GM12878 (cell line): ENCODE data around the gene ZFYVE19. TPM values are rescaled to one million over a fixed set of nuclear protein-coding genes. Genes with fewer than 3 reads are reported as not detected.

Source experiments
- ATAC-seq: fragments of 200-7000 bp; cut with Tn5 transposase; 3 replicates; pipeline ENCODE4 v1.9.1; 2020; ENCODE audit warnings: mild to moderate bottlenecking, moderate library complexity
- BruUV-seq: library from RNA; stranded (reverse); fragments of 400-500 nt; replicated peaks from 2 replicates; lab custom pipeline; 2021; lab: Mats Ljungman, UMichigan
- CTCF ChIA-PET: fragments of 300-600 bp; sonication (Branson Sonifier 250); formaldehyde crosslinking; extraction: SDS; loops from one replicate; lab custom pipeline; 2021; ENCODE audit warnings: inconsistent platforms; lab: Yijun Ruan, JAX
- POLR2A ChIA-PET: fragments of 350-600 bp; formaldehyde crosslinking; extraction: SDS; loops from one replicate; lab custom pipeline; 2021; ENCODE audit warnings: inconsistent platforms; lab: Charles Lee
- RAD21 ChIA-PET: fragments of 300-600 bp; sonication (Branson Sonifier 250); formaldehyde crosslinking; loops from one replicate; lab custom pipeline; 2023; ENCODE audit warnings: antibody characterized with exemption; ENCODE audit not compliant: unreplicated experiment; lab: Charles Lee
- SMC1A ChIA-PET: fragments of 300-600 bp; sonication (Branson Sonifier 250); formaldehyde crosslinking; loops from one replicate; lab custom pipeline; 2023; ENCODE audit not compliant: unreplicated experiment, uncharacterized antibody; lab: Charles Lee
- DNase-seq: peaks from one replicate; pipeline ENCODE4 v3.0.0-alpha.2; 2011; ENCODE audit warnings: low read depth, low spot score
- FAIRE-seq: peaks from 3 replicates; lab custom pipeline; 2011; peaks lifted over from hg19 to GRCh38; lab: Jason Lieb, UNC
- H2AFZ ChIP-seq: 2 replicates; pipeline ENCODE4 v1.6.0; 2011; ENCODE audit warnings: low read depth, low read length, control low read depth; ENCODE audit not compliant: control insufficient read depth
- H3K27ac ChIP-seq: 2 replicates; pipeline ENCODE4 v1.5.1; 2011; ENCODE audit warnings: control low read depth; ENCODE audit not compliant: control insufficient read depth, insufficient read depth
- H3K27me3 ChIP-seq, 2 experiments: replicated peaks in 1 of 2; 2 replicates each; pipeline versions ENCODE4 v1.6.0 to v1.6.1; 2011; ENCODE audit warnings: low read length in 1 of 2; ENCODE audit not compliant: control insufficient read depth in 2 of 2, insufficient read depth in 2 of 2
- H3K36me3 ChIP-seq, 2 experiments: 2 replicates each; pipeline ENCODE4 v1.5.1; 2011; ENCODE audit warnings: low read length in 1 of 2; ENCODE audit not compliant: control insufficient read depth in 2 of 2, insufficient read depth in 2 of 2
- H3K4me1 ChIP-seq: 2 replicates; pipeline ENCODE4 v1.6.1; 2011; ENCODE audit warnings: mild to moderate bottlenecking, low read length, moderate library complexity, mixed read lengths; ENCODE audit not compliant: control insufficient read depth, insufficient read depth
- H3K4me2 ChIP-seq: 2 replicates; pipeline ENCODE4 v1.6.0; 2011; ENCODE audit warnings: control low read depth; ENCODE audit not compliant: control insufficient read depth, insufficient read depth
- H3K4me3 ChIP-seq: fragments of 200-600 bp; sonication (generic); 2 replicates; pipeline ENCODE4 v1.5.1; 2016
- H3K79me2 ChIP-seq: 2 replicates; pipeline ENCODE4 v1.6.0; 2011; ENCODE audit warnings: low read length; ENCODE audit not compliant: control insufficient read depth, insufficient read depth
- H3K9ac ChIP-seq: 2 replicates; pipeline ENCODE4 v1.8.0; 2011; ENCODE audit warnings: low read length, control low read depth, mixed read lengths; ENCODE audit not compliant: control insufficient read depth, insufficient read depth
- H3K9me3 ChIP-seq: replicated peaks from 3 replicates; pipeline ENCODE4 v1.5.1; 2011; ENCODE audit warnings: mild to moderate bottlenecking, low read length; ENCODE audit not compliant: control insufficient read depth, insufficient read depth
- H4K20me1 ChIP-seq: 2 replicates; pipeline ENCODE4 v1.6.0; 2011; ENCODE audit not compliant: control insufficient read depth, insufficient read depth
- CHD4 ChIP-seq: fragments of 200-600 bp; sonication (generic); IDR thresholded peaks from 2 replicates; pipeline ENCODE4 v1.6.1; 2016; ENCODE audit warnings: mild to moderate bottlenecking
- EP300 ChIP-seq, 2 experiments: fragments of 150-350 bp in 1 of 2; IDR thresholded peaks; 2 replicates each; pipeline ENCODE4 v1.6.1; 2011 to 2012; ENCODE audit warnings: low read depth in 2 of 2, low read length in 2 of 2, borderline replicate concordance in 1 of 2, improper control_type of control experiment in 1 of 2, inconsistent platforms in 1 of 2; ENCODE audit not compliant: control insufficient read depth in 1 of 2
- KDM1A ChIP-seq: fragments of 200-600 bp; sonication (generic); IDR thresholded peaks from 2 replicates; pipeline ENCODE4 v1.6.1; 2016; ENCODE audit warnings: borderline replicate concordance
- NRF1 ChIP-seq: conservative IDR thresholded peaks from 2 replicates; pipeline ENCODE4 v1.6.1; 2011; ENCODE audit warnings: mild to moderate bottlenecking, low read depth, low read length, improper control_type of control experiment
- SPI1 ChIP-seq: IDR thresholded peaks from 2 replicates; pipeline ENCODE4 v1.6.1; 2011; ENCODE audit warnings: low read depth, mild to moderate bottlenecking, low read length, moderate library complexity, borderline replicate concordance; ENCODE audit not compliant: insufficient read depth
- USF2 ChIP-seq: IDR thresholded peaks from 2 replicates; pipeline ENCODE4 v1.6.1; 2011; ENCODE audit warnings: low read depth, low read length, improper control_type of control experiment, borderline replicate concordance
- WRNIP1 ChIP-seq: IDR thresholded peaks from 2 replicates; pipeline ENCODE4 v1.6.1; 2011; ENCODE audit warnings: low read depth, low read length, improper control_type of control experiment, borderline replicate concordance
- ZBTB4 ChIP-seq: fragments of 450-650 bp; formaldehyde crosslinking; IDR thresholded peaks from 2 replicates; pipeline ENCODE4 v1.4.0; 2022; ENCODE audit warnings: mild to moderate bottlenecking, moderate library complexity
- ZNF207 ChIP-seq: fragments of 450-650 bp; IDR thresholded peaks from 2 replicates; pipeline ENCODE4 v1.6.1; 2014; ENCODE audit warnings: antibody characterized with exemption, mild to moderate bottlenecking, borderline replicate concordance
- ZNF687 ChIP-seq: fragments of 450-650 bp; IDR thresholded peaks from 2 replicates; pipeline ENCODE4 v1.6.1; 2017; ENCODE audit warnings: mild to moderate bottlenecking, moderate library complexity
- WGBS: methylation state at CpG from one replicate; pipeline ENCODE4 v1.1.6; 2016; ENCODE audit warnings: low lambda C conversion rate; ENCODE audit not compliant: insufficient replicate concordance, insufficient coverage; ENCODE audit errors: missing lambda C conversion rate; 5-methylcytosine and 5-hydroxymethylcytosine counted together
- in situ Hi-C: fragments of 300-500 bp; cut with MboI; formaldehyde crosslinking; loops from 9 replicates; pipeline ENCODE4 v1.14.3; 2018; ENCODE audit warnings: mixed read lengths
- intact Hi-C: fragments of 100-400 bp; cut with micrococcal nuclease; formaldehyde crosslinking; loops from one replicate; pipeline ENCODE4 v1.14.2; 2022; ENCODE audit not compliant: unreplicated experiment
- polyA plus RNA-seq, 11 experiments: library from polyadenylated mRNA; depleted of rRNA in 4 of 11; unstranded in 6 of 11; stranded (reverse) in 5 of 11; fragments of >200 nt; fragmentation: Nextera tagmentation in 4 of 11; fragmentation: Illumina TruSeq in 1 of 11; extraction: Ambion mirVana in 4 of 11; extraction: Trizol in 1 of 11; gene quantifications; 1 replicate in 1 of 11; 2 replicates in 10 of 11; pipeline versions ENCODE4 v1.2.1 to v1.2.3, GENCODE V29; 2011 to 2016; ENCODE audit warnings: inconsistent platforms in 2 of 11, missing spikeins in 2 of 11, low read depth in 1 of 11
- total RNA-seq, 4 experiments: library from RNA; depleted of rRNA in 3 of 4; stranded (reverse); fragments of >200 nt in 3 of 4; fragmentation: Illumina TruSeq in 1 of 4; extraction: Trizol in 1 of 4; gene quantifications; 2 replicates each; pipeline versions ENCODE4 v1.2.1 to v1.2.3, GENCODE V29; 2013 to 2021

ZFYVE19 gene
- total and polyA plus RNA-seq, 10 of the 15 experiments (the other 5 are each of a cell fraction or from before 2014, with no cell fraction given): 1.7 to 36.3 (median 17.0) TPM

- WGBS: 77% methylated on average over 6 of the region's 6 CpGs
- H3K9me3 ChIP-seq: no peaks in the 10 kb centered on the region
- peaks cover 9% of the 10 kb centered on the region for H3K4me1 ChIP-seq
- DNase-seq (no peak), ATAC-seq (no peak; the same call in 2 of the 3 replicates), FAIRE-seq (no peak)
- SMC1A ChIA-PET: interaction anchor here (0.7 to 4.0 kb wide), 3 partner anchors 9 to 367 kb away, joined by 3 to 27 read pairs (median 4); no protein-coding TSS in a partner anchor
- in situ Hi-C loops: loop anchor here (5.0 kb wide), 1 partner anchor 271 kb away; no protein-coding TSS in a partner anchor
- 0 out of 2 replicates have a peak overlapping the region, but pooled peaks have one; percentile 22 for H3K4me2 ChIP-seq
- no peak overlapping the region for H3K4me3 ChIP-seq
- no peak overlapping the region for H3K9ac ChIP-seq
- no peaks in the 10 kb centered on the region for H3K27me3 ChIP-seq
- no peak overlapping the region for H3K27ac ChIP-seq
- BruUV-seq: no TSS peak
- no peak overlapping the region for H2AFZ ChIP-seq
- no peaks in the 10 kb centered on the region for H4K20me1 ChIP-seq
- RAD21 ChIA-PET: no interaction called here
- CTCF ChIA-PET: interaction anchor here (1.4 to 6.6 kb wide), 5 partner anchors 14 to 109 kb away, joined by 3 to 45 read pairs (median 12); partner anchors contain the start of gene VPS18
- intact Hi-C loops: no loop called here
- peaks cover 0 to 7% of the 10 kb centered on the region in 2 experiments; a peak in 2 of 4 replicates for H3K36me3 ChIP-seq
- H3K79me2 ChIP-seq: peaks cover 5% of the 10 kb centered on the region
- POLR2A ChIA-PET: interaction anchor here (0.6 to 0.7 kb wide), 3 partner anchors 10 to 188 kb away, joined by 3 to 5 read pairs (median 4); no protein-coding TSS in a partner anchor
- no peak for TF ChIP-seq EP300 (IDR thresholded peaks at IDR 0.05; ENCODE audit: borderline replicate concordance in 1 of 2, control insufficient read depth in 1 of 2, low read depth in 2 of 2, low read length in 2 of 2)
- TF ChIP-seq NRF1: no peak
- no peak for TF ChIP-seq KDM1A
- TF ChIP-seq ZBTB4 (CRISPR knock-in tag): no peak
- no peak for TF ChIP-seq ZNF687
- TF ChIP-seq USF2: no peak
- no peak for TF ChIP-seq ZNF207
- no peak for TF ChIP-seq SPI1
- no peak for TF ChIP-seq WRNIP1
- no peak for TF ChIP-seq CHD4
Measured at GRCh38 chr15:40787991-40788390, 18.9 kb upstream of the ZFYVE19 start.
